NCI-H526 (cell line): ENCODE data around the gene BCL2L15.

Experiments
- DNase-seq, 2 experiments: peaks; one replicate each; lab custom pipeline; 2025; lab: John Stamatoyannopoulos, UW

BCL2L15 gene

DNA sequence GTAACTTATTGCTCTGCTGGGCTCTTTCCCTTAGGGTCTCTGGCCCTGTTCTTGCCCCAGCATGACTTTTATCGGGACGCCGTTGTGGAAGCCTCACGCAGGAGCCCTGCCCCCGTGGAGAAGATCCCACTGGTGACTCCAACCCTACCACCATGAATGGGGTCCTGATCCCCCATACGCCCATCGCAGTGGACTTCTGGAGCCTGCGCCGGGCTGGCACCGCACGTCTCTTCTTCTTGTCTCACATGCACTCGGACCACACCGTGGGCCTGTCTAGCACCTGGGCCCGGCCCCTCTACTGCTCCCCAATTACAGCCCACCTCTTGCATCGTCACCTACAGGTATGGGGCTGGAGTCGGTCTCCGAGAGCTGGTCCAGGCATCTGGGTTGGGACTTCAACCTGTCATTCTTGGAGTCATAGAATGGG, 18.1 kb upstream of the BCL2L15 start:
- peak; percentile 75 to 82 for DNase-seq

DNA sequence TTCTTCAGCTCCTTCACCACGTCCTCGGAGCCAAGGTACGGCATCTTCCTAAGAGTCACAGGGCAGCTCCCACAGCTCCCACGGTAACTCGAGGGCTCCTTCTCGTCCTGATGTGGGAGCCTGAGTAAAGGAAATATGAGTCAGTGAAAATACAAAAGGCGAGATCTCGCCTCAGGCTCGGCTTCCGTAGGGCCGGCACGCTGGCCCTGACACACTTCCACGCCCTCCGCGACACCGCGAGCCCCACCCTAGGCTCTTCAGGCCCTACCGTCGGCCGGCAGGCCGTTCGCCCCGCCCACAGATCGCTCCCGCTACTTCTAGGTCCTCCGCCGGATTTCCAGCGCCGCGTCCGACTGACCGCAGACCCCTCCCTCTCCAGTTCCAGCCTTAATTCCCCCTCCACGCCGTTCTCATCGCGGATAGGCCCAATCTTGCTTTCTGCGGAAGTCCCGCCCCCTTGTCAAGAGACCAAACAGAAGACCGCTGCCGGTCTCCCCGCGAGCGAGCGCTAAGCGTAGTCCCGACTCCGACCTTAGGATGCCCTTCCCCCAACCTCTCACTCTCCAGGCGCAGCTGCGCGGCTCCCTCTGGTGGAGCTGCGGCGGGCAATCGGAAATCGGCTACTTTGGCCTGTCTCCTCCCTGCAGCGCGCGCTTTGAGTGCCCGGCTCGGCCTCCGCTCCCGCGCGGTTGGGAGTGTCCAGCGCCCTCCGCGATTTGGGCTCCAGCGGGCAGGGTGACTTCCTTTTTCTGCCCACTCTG, 17.5 kb upstream of the BCL2L15 start, which contains the start of the genes AP4B1 and DCLRE1B:
Gene AP4B1, minus strand, starts transcription at position 126 of the 761 bp plus-strand sequence. Its CDS starts 82 bp downstream, at position 44.
Gene DCLRE1B, plus strand, starts transcription at position 653 of the 761 bp plus-strand sequence. CDS start 261 bp downstream, outside the sequence.
- DNase-seq = peak; percentile 100

DNA sequence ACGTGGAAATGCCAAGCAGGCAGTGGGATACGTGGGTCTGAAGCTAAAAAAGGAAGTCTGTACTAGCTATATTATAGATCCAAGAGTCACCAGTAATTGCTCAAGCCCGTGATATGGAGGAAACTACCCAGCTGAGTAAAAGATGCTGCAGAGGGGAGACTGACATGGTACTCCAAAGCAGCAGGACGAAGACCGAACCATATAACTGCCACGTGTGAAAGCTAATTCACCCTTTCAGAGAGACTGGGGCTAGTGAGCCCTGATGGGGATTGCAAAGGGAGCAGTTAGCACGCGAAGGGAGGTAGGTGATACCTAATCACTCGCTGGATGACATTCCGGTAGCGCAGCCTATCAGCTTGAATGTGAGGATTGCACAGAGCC, 16.9 kb upstream of the BCL2L15 start:
- DNase-seq = peak in 1 of 2 experiments; percentile 88

DNA sequence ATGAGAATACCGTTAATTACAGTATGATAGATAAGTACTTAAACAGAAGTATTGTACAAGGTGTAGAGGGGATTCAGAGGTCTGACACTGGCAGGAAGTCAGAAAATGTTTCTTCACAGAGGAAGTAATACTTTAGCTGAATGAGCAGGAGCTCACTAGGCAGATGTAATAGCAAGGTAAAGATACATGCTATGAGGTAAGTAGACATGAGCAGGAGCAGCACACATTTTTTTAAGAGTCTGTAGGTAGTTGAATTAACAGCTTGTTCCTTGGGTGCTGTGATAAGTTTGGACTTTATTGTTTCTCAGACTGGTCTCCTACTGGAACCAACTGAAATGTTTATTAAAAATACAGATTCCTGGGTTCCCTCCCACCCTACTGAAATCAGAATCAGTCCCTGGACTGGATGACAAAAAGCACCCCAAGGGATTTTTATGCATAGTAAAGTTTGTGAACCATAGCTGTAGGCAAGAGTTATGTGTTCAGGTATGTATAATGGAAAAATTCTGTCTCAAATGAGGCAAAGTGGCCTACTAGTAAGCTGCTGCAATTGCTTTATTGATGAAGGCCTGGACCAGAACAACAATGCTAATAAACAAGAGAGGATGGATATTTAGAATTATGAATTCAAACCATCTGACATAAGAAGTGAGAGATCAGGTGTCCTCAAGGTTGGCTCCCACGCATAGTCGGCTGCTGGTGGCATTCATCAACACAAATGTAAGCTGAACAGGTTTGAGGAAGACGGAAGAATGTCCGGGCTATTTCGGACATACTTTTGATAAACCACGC, 16.3 kb upstream of the BCL2L15 start:
- DNase-seq = peak; percentile 28 to 45

DNA sequence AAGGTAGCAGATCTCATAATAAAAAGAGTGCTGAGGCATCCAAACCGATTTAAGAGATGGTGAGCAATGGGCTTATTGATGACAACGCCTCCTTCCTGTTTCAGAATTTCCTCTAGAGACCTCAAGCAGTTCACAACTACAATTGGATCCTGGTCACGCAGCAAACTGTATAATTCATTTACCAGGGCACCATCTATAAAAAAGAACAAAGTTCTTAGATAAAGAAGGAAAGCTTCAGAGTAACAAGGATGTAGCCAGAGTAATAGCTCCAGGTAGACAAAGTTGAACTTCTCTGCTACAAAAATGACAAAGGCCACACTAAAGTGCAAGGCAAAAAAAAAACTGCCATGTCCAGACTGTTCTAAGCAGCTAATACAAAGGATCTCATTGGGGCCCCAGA, 13.8 kb upstream of the BCL2L15 start:
- no peak for DNase-seq

DNA sequence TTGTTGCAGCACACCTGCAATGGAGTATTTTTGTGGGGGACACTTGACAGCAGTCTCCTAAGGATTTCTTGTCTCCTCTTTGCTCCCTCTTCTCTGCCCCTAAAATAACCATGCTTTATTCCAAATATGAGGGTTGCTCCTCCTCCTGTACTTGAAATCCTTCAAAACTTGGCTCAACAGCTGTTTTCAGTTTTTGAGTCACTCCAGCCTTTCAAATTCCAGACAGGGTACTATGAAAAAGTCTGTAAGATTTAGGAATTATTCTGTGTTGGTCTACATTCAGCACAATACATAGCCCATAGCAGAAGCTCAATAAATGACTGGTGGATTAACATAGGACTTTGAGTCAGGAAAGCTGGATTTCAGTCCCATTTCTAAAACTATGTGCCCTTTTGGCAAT, 11.7 kb upstream of the BCL2L15 start:
- DNase-seq = no peak

DNA sequence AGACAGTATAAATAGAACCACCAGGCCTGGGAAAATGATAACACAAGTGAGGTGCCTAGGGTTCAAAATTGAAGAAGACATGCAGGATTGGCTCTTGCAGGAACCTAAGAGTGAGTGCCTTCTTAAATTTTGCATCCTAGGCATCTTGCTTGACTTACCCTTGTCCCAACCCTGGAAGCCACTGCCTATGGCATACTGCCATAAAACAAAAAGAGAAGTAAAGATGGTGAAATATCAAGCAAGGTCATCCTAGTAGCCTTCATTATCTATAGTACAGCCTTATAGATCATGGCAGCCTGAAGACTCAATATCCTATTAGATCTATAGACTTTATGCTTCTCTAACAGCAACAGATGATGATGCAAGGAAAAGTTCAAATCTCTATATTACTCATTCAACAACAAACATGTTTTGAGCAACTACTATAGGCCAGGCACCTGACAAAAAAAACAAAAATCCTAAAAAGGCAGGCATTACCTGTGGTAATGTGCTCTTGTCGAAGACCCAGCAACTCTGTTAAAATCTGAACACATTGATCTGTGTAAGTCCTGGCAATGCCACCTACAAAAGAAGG, 10.9 kb upstream of the BCL2L15 start:
- DNase-seq = no peak

DNA sequence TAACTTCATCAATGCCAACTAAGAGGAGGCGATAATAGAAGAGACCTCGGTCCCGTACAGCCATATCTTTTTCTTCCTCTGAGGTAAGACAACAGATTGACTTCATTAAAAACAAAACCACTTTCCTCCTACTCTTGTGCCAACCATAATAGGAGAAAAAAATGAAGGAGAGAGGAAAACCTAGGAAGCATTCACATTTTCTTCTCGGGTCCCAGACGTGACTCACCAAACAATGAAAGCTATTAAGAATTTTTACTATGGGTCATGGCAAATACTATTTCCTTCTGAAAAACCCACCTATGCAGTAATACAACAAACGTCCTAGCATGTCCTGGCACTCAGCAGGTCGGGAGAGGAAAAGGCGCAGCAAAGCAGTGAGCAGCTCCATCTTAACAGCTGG, 8.6 kb upstream of the BCL2L15 start:
- no peak for DNase-seq

DNA sequence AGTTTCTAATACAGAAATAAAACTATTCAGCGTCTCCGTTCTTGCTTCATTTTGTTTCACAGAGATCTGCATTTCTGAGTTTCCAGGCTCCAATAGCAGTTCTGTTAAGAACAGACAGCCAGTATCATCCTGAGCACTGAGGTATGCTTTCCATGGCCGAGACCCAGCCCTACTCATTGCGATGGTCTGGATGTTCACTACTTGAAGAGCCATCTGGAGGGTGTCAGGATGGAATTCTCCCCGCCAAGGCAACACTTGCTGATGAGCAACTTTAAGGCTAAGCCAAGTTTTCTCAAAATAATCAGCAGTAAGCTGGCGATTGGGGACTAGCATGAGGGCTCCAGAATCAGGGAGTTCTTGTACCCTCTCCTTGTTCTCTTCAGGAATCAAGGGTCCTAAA, 7.7 kb upstream of the BCL2L15 start:
- DNase-seq = no peak

DNA sequence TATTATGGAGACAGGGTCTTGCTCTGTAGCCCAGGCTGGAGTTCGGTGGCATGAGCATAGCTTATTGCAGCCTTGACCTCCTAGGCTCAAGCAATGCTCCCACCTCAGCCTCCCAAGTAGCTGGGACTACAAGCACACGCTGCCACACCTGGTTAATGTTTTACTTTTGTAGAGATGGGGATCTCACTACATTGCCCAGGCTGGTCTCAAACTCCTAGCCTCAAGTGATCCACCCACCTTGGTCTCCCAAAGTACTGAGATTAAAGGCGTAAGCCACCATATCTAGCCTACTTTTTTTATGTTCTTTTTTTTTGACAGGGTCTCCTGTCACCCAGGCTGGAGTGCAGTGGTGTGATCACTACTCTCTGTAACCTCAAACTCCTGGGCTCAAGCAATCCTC, 5.9 kb upstream of the BCL2L15 start:
- DNase-seq = no peak

DNA sequence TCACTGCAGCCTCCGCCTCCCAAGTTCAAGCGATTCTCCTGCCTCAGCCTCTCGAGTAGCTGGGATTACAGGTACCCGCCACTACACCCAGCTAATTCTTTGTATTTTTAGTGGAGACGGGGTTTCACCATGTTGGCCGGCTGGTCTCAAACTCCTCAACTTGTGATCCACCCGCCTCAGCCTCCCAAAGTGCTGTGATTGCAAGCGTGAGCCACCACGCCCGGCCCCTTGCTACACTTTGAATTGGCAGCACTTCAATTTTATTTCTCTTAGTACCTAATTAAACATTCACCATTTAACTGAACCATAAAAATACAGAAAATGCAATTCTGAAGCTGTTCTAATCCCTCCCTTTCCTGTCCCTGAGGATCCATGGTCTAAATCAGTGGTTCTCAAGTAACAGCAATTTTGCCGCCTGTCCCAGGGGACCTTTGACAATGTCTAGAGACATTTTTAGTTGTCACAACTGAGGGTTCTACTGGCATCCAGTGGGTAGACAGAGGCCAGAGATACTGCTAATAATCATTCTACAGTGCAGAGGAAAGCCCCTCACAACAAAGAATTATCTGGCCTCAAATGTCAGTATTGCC, 4.3 kb upstream of the BCL2L15 start:
- DNase-seq = no peak

DNA sequence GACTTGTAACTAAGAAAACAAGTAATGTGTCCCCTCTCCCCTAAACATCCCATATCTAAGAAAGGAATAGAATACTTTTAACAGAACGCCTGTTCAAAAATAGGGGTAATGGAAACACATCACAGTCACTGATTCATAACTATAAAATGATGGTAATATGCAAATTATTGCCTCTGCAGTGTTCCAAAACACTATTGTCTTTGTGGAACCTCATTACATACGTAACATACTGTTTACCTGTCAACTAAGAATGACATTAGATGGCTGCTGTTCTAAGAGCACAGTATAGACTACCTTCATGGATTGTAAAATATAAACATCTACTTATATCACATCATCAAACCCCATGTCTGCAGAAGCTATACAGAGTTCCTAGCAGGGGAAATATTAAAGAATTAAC, 3.4 kb upstream of the BCL2L15 start:
- peak; percentile 12 to 32 for DNase-seq

DNA sequence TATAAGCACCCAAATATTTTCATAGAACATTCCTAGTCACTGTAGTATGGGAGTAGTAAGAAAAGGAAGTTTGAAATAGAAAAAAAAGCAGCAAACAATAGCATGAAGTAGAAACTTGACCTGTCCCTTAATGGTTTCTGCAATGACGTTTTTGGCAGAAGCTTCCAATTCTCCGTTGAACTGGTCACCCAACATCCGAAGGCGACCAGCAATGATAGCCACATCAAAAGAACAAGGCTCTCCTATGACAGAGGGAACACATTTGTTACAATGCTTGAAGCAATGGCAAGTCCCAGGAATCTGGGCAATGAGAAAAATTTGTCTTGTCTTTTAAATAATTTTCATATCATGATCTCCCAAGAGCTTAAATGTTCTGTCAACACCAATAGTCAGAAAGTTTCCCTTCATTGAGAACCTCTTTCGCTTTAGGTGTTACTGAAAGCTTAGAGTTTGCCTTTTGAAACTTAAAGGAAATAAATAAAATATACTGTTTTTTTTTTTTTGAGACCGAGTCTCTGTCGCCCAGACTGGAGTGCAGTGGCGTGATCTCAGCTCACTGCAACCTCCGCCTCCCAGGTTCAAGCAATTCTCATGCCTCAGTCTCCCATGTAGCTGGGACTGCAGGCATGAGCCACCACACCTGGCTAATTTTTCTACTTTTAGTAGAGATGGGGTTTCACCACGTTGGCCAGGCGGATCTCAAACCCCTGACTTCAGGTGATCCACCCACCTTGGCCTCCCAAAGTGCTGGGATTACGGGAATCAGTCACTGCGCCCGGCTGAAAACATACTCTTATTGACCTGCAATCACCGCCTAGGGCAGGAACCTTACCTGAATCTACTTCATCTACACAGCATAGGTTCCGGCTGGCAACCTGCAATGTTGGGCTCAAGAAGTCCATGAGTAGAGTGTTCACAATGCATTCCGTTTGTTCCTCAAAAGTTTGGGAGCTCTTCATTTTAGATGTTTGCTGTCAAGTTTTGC, 672 bp downstream of the BCL2L15 start:
- no peak for DNase-seq

DNA sequence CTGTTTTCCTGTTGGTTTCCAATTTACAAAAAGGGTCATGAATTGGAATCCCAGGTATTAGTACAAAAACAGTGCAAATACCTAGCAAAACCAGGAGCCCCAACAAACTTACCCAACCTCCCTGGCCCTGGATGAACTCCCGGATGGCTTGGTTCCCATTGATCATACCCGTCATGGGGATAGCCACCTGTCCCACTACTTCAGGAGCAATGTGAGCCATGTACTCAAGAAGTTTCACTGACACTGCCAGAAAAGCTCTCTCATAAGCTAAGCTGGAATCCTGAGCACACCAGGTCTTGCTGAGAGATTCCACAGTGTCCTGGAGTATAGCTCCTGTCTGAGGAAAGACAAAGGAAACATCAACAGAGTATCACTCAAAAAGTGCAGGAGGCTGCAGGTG, 5.7 kb downstream of the BCL2L15 start:
- DNase-seq = no peak

DNA sequence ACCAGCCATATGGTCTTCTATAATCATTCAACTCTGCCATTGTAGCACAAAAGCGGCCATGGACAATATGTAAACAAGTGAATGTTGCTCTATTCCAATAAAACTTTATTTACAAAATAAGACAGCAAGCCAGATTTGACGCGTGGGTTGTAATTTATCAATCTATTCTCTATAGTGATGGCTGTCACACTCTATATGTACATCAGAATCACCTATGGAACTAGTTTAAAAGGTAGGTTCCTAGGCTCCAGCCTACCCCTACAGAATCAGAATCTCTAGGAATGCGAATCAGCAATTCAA, 7.7 kb downstream of the BCL2L15 start:
- DNase-seq = no peak

DNA sequence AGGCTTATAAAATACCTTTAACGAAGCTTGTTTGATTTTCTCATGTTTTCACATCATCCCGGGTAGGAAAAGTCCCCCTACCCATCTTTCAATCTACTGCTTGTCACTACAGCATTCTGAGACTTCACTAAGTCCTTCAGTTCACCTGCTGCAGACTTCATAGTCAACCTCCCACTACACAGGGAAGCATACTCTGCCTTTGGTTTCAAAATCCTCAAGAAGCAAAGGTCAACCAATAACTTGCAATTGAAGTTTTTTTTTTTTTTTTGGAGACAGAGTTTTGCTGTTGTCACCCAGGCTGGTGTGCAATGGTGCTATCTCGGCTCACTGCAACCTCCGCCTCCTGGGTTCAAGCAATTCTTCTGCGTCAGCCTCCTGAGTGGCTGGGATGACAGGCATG, 11.2 kb downstream of the BCL2L15 start:
- DNase-seq = no peak

DNA sequence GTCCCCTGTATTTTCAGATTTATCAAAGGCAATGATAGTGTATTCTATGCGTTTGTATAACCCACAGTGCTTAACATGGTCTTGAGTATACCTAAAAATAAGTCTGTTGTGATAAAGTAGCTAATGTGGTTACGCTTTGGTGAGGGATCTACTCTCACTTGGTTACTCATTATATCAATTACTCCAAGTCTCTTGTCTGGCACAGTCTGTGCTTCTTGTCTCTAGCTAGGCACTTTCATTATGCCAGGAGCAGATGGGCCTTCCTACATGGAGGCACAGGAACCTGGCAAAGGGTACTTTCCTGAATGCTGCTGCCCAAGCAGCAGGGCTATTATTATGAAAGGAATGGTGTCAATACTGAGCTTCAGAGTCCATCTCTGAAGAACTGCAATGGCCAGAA, 11.7 kb downstream of the BCL2L15 start:
- DNase-seq = no peak

DNA sequence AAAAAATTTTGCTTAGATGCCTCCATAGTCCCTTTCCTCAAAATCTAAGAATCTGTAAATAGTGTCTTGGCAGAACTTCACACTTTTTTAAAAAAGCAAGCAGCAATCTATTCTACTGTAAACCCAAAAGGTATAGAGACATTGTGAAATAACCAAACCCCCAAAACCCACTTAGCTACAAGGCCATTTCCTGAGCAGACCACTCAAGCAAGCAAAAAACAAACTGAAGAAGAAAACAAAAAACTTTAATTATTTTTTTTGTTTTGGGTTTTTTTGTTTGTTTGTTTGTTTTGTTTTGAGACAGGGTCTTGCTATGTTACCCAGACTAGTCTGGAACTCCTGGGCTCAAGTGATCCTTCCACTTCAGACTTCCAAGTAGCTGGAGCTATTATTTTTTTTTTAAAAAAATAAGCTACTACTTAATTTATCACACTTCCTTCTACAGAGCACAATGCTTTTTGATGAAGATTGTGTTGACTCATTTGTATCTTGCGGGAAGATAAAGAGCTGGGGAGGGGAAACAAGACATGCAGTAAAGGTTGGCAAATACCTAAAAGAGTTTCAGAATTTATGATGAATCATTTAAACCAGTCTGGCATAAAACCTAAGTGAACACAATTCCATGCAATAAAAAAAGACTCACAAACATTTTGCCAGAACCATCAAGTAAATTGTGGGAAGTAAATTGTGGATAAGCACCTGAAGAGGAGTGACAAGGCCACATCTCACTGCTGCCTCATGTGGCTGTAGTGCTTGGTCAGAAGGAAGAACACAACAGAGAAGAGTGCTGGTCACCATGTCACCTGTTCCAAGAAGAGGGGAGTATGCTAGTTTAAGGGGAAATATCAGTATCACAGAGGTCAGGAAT, 13.1 kb downstream of the BCL2L15 start:
- DNase-seq = peak in 1 of 2 experiments; percentile 21

DNA sequence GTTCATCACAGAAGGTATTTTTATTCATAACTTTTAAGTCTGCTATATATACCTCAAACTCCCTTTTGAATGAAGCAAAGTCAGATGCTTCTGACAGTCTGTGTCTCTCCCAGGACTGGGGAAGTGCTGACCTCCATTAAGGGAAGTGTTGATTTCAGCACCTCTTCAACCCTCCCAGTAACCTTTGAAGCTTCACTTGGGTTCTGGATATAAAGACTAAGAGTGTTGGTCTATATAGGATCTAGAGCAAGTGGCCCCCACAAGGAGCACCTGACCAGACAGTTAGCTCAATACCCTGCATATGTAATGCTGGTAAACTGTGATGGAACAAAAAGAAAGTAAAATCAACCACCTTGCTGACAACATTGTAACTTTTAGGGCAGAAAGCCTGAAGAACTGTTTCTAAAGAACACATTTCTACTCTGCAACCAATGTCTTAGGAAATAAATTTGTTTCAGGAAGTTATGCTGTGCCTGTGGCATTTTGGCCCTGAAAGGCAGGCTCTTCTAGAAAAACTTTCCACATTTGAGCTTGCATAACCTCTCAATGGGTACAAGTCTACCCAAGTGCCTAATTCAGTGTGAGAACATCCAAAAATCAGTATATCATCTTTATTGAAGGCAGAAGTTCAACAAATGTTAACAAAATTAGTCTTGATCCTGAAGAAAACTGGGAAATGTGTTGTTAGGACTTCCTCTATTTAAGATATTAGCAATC, 15.0 kb downstream of the BCL2L15 start:
- no peak for DNase-seq
